ENCODE measurements around the gene CYP2U1.
"Not testable (repeated sequence)": the region's sequence is repeated elsewhere in the genome, so short reads cannot be mapped to it uniquely, and the experiment has no call there.

The CYP2U1 gene

DNA sequence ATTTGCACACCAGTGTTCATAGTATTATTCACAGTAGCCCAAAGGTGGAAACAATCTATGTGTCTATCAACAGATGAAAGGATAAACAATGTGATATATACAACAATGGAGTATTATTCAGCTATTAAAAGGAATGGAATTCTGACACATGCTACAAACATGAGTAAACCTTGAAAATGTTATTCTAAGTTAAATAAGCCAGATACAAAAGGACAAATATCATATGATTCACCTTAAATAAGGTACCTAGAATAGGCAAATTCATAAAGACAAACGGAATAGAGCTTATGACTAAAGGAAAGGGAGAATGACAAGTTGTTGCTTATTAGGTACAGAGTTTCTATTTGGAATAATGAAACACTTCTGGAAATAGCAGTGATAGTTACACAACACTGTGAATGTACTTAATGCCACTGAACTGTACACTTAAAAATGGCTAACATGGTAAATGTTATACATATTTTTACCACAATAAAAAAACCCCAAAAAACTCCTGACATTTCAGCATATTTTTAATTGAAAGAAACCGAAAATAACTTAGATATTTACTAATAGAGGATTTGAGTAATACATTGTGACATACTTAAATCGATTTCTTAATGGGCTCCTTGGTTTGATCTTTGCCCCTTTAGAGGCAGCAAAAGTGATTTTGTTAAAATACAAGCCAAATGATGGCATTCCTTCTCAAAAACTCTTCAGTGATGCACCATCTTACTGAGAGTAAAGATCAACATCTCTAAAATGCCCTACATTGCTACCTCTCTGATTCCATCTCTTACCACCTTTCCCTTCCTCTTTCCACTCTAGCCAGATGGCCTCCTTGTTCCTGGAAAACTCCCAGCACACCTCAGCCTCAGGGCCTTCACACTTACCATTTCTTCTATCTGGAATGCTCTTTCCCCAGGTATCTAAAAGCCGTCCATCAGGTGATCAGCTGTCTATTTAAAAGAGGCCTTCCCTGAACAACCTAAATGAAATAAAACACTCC is 8.6 kb upstream of the CYP2U1 start:
- DNase-seq, result no peak

DNA sequence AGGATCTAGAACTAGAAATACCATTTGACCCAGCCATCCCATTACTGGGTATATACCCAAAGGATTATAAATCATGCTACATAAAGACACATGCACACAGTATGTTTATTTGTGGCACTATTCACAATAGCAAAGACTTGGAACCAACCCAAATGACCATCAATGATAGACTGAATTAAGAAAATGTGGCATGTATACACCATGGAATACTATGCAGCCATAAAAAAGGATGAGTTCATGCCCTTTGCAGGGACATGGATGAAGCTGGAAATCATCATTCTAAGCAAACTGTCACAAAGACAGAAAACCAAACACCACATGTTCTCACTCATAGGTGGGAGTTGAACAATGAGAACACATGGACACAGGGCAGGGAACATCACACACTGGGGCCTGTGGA is 5.6 kb upstream of the CYP2U1 start:
- not testable (repeated sequence) for DNase-seq

DNA sequence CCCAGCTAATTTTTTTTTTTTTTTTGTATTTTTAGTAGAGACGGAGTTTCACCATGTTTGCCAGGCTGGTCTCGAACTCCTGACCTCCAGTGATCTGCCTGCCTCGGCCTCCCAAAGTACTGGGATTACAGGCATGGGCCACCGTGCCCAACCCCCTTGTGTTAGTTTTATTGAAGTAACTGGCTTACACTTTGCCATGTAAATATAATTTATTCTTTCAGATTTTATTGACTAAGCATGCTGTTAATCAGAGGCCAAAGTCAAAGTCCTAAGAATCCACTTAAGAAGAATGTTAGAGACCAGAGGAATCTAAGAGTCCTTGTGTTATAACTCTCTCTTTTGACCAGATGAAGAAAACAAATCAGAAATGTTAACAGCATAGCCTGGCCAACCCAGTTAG is 4.5 kb upstream of the CYP2U1 start:
- not testable (repeated sequence) for DNase-seq

DNA sequence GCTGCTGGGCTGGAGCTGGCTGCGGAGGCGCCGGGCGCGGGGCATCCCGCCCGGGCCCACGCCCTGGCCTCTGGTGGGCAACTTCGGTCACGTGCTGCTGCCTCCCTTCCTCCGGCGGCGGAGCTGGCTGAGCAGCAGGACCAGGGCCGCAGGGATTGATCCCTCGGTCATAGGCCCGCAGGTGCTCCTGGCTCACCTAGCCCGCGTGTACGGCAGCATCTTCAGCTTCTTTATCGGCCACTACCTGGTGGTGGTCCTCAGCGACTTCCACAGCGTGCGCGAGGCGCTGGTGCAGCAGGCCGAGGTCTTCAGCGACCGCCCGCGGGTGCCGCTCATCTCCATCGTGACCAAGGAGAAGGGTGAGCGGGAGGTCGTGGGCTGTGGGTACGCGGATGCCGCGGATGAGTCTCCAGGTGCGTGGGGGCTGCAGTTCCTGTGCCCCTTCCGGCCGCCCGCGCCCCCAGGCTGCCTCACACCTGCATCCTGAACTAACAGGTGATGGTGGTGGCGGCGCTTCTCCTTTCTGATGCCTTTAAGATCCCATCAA is 499 bp downstream of the CYP2U1 start:
- peak; percentile 40 for DNase-seq

DNA sequence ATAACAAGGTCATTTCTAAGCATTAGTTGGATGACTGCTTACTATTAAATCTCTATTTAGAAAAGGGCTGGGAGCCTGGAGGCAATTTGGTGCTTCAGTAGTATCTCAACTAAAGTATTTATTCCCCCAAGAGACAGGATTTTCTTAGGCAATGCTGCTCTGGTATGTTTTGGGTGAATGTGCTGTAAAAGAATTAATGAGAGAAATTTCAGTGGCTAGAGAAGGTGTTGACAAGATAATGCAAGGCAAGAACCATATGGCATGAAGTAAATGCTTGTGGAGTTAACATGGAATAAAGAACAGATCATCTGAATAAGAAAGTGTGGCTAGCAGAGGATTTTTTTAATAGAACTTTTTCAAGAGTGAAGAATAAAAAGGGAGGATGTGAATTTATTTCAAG is 3.9 kb downstream of the CYP2U1 start:
- no peak for DNase-seq

DNA sequence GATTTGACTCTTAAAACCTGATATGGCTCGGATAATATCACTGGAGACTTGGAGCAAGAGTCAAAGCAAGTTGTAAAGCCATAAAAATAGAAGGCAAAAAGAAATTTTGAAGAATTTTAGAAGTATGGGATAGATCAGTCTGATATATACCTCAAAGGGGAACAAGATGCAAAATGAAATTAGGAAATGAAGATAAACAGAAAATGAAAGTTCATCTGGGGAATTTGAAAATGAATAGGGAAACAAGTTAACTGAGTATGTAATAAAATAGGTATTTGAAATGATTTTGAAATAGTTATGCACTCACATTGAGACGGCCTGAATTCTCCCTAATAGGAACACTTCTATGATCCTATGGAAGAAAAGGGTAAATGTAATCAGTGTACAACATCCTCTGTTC is 5.7 kb downstream of the CYP2U1 start:
- DNase-seq, result no peak

DNA sequence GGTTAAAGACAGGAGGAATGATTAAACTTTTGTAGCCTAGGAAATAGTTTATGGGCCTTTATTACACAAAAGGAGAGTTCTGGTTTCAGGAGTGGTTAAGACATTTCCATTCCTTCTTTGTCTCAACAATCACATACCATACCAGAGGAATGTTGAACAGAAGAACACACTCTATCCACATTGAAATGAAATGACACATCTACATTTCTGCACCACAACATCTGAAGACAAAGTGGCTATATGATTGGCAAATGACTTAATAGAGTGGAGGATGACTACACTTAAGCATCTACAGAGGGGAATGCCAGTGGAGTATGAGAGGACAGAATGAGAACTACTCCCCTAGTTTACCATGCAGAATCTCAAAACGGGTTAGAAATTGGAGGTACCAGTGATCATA is 8.0 kb downstream of the CYP2U1 start:
- DNase-seq, result no peak

DNA sequence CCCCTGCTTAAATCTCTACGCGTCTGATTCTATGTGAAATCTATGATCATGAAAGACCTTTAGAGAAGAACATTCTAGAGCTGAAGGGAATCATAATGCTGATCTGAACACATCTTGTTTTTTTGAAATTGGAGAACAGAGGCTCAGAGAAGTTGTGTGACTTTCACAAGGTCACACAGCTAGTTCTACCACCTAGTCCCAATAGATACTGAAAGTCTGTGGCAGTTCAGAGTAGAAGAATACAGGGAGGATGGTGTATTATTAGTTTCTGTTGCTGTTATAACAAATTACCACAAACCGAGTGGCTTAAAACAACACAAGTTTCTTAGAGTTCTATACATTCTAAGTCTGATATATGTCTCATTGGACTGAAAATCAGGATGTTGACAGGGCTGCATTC is 14.5 kb downstream of the CYP2U1 start:
- no peak for DNase-seq

DNA sequence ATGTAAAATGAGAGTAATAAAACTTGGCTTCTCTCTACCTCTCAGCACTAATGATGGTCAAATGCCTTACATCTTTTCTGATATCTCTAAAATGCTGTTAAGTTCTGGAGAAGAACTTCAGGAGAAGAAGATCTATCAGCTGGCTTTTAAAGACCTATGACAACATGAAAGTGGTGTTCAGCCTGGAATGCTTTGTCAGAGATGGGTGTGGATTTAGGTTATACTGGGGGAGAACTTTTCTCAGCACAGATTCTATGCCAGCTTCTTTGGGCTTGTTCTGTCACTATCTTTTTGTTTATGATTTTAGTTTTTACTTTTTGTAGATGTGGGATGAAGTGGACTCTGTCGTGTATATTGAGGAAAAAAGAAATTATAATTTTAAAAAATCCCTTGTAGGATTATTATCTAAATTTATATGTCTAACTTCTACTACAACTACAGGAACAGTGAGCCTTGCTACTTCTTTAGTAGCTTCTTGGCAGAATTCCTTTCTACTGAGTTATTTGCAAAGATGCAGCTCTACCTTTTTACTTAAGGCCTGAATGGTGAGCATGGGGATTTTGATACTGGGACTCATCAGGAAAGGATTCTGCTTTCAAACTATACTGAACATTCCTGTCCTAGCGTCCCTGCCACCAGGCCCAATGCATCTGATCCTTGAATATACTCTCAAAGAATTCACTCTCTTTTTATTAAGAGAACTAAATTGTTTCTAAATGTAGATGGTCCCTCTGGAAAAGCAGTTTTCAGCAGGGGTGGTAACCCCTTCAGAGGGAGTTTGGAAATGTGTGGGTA is 19.6 kb downstream of the CYP2U1 start:
- no peak for DNase-seq

DNA sequence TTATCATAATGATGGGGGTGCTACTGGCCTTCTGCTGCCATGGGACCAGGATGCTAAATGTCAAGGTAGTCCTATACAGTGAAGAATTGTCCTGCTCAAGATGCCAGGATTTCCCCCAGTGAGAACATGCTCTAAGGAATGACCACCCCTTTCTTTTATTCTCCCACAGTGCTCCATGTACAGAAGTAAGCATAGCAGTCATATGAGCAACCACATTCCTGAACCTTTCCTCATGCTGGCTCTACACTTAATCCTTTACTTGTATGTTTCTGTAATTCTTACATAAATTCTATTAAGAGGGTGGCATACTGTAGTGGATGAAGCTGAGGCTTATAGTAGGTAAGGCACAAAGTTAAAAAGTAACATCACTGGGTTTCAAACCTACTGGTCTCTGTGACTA is 20.2 kb downstream of the CYP2U1 start:
- no peak for DNase-seq

DNA sequence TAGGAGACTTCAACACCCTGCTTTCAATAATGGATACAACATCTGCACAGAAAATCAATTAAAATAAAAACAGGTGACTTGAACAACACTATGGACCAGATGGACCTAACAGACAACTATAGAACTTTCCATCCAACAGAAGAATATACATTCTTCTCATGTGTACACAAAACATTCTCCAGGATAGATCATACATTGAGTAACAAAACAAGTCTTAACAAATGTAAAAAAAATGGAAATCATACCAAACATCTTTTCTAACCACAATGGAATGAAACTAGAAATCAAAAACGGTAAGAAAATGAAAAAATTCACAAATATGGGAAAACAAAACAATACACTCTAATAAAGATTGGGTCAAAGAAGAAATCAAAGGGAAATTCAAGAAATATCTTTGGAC is 24.7 kb downstream of the CYP2U1 start:
- no peak for DNase-seq

DNA sequence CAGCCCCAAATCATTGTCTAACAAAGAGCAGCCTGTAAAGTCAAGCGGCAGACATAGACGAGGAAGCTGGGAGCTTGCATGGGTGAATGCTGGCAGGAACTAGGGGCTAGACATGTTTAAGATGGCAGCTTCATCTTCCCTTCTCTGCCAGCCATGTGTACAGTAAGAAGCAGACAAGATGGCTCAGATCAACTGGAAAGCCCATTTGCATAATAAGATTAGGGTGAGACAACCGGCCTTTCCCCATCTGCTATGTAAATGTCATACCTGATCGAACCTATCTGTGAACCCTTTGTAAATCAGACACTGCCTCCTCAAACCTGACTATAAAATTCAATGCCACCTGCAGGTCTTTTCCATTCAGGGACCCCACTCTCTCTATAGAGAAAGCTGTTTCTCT is 35.6 kb downstream of the CYP2U1 start:
- DNase-seq, result no peak

DNA sequence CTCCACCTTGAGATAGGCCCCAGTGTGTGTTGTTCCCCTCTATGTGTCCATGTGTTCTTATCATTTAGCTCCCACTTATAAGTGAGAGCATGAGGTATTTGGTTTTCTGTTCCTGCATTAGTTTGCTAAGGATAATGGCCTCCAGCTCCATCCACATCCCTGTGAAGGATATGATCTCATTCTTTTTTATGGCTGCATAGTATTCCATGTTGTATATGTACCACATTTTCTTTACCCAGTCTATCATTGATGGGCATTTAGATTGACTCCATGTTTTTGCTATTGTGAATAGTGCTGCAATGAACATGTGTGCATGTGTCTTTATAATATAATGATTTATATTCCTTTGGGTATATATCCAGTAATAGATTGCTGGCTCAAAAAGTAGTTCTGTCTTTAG is 36.2 kb downstream of the CYP2U1 start:
- DNase-seq, result not testable (repeated sequence)

DNA sequence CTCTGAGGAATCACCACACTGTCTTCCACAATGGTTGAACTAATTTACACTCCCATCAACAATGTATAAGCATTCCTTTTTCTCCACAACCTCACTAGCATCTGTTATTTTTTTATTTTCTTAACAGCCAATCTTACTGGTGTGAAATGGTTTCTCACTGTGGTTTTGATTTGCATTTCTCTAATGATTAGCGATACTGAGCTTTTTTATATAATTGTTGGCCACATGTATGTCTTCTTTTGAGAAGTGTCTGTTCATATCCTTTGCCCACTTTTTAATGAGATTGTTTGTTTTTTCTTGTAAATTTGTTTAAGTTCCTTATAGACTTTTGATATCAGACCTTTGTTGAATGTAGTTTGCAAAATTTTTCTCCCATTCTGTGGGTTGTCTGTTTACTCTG is 36.6 kb downstream of the CYP2U1 start:
- not testable (repeated sequence) for DNase-seq

DNA sequence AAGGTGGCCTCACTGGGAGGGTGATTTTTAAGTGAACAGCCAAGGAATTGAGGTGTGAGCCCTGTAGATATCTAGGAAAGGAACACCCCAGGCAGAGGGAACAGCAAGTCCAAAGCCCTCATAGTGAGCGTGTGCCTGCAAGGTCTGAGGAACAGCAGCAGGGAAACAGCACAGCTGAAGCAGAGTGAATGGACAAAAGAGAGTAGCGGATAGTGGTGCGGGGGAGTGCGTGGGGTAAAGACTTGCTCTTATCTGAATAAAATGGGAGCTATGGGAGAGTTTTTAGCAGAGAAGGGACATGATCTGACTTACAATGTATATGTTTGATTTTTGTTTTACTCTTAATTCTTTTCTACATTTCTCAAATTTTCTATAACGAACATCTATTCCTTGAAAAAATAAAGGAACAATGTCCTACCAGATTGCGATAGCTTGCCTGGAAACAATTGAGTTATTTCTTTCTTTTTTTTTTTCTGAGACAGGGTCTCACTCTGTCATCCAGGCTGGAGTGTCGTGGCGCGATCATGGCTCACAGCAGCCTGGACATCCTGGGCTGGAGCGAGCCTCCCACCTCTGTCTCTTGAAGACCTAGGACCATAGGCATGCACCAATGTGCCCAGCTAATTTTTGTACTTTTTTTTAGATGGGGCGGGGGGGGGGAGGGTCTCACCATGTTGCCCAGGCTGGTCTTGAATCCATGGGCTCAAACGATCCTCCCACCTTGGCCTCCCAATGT is 38.9 kb downstream of the CYP2U1 start:
- DNase-seq, result no peak

DNA sequence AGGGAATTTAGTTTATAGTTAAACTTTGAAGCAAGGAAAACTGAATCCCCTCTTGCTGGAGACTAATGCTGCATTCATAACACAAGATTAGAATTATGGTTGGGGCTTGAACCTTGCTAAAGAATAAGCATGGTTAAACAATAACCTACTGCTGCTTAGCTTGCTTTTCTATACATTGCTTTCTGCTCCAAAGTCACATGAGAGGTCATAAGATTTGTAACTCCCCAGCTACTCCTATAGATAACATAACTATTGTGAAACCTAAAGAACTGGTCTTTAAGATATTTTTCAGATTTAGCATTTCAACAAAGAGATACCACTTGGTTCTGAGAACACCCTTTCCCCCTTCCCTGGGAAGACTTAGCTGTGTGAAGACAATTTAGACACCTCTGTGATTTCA is 41.3 kb downstream of the CYP2U1 start:
- DNase-seq, result no peak

DNA sequence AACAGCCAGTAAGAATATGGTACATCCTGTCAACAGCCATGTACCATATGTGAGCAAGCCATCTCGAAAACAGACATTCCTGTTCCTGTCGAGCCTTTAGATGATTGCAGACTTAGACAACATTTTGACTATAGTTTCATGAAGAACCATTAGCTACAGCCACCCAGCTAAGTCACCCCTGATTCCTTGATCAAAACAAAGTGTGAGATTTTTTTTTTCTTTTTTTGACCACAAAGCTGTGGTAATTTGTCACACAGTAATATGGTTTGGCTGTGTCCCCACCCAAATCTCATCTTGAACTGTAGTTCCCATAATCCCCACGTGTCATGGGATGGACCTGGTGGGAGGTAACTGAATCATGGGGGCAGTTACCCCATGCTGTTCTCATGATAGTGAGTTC is 43.2 kb downstream of the CYP2U1 start:
- no peak for DNase-seq

DNA sequence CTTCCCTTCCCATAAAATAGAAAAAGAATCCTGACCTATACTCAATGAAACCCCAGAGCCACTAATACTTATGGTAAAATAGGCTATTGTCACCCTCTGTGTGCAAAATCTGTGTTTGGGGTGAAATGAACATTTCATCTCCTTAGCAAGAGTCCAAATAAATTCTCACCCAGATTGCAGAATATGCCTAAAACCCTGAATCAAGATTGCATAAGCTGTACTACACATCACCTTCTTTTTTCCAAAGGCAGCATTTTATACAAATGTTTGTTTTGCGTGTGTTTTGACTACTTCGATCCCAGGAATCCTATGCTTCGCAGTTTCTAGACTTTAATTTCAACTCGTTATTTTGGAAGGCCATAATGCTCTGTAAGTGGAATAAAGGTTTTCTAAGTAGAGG is 46.1 kb downstream of the CYP2U1 start:
- no peak for DNase-seq

DNA sequence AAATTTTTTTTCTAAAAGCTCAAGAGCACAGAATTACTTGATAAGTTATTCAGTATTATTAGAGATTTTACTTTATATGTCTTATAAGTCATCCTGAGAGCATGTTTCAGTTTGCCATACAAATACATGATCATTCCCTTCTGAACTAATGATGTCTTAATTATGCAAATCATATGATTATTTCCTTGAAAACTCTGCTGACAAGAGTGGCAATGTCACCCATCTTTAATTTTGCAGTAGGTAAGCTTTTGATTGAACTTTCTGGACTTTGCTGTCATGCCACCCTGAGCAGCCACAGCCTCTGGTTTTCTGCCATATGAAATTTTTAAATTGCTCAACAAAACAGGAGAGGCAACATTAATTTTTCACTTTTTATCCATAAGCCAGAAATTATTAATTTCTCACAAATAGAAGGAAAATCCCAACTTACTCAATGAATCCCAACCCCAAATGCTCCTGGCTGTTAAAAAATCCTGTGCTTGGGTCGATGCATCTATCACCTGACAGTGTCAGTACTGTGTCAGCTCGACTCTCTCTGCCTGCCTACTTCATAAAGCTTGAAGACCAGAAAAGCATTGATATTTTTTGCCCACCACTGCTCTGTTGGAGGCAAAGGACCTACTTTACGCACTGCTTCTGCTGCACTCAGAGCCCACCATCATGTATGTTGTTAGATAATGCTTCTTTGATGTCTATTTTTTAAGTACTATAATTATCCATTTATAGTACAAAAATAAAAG is 46.8 kb downstream of the CYP2U1 start:
- no peak for DNase-seq

DNA sequence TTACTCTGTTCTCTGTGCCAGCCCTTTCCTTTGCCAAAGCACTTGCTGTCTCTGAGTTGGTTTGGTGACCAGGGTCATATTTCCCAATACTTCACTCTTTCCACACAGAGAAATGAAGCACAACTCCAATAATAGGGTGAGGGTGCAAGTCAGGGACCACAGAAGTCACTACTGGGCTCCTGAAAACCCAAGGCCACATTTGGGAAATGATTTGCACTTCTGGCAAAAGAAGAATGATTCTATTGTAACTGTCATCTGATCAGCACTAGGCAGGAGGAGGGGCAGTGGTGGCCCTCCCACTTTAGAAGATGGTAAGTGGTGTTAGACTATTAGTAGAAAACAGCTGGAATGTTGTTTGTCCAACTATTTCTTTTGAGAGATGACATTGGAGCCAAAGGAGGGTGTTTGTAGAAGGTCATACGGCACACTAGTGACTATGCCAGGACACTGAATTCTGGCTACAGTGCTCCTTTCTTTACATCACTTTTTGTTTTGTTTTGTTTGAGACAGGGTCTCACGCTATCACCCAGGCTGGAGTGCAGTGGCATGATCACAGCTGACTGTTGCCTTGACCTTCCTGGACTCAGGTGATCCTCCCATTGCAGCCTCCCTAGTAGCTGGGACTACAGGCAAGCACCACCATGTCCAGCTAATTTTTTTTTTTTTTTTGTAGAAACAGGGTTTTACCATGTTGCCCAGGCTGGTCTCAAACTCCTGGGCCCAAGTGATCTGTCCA is 47.5 kb downstream of the CYP2U1 start:
- no peak for DNase-seq

DNA sequence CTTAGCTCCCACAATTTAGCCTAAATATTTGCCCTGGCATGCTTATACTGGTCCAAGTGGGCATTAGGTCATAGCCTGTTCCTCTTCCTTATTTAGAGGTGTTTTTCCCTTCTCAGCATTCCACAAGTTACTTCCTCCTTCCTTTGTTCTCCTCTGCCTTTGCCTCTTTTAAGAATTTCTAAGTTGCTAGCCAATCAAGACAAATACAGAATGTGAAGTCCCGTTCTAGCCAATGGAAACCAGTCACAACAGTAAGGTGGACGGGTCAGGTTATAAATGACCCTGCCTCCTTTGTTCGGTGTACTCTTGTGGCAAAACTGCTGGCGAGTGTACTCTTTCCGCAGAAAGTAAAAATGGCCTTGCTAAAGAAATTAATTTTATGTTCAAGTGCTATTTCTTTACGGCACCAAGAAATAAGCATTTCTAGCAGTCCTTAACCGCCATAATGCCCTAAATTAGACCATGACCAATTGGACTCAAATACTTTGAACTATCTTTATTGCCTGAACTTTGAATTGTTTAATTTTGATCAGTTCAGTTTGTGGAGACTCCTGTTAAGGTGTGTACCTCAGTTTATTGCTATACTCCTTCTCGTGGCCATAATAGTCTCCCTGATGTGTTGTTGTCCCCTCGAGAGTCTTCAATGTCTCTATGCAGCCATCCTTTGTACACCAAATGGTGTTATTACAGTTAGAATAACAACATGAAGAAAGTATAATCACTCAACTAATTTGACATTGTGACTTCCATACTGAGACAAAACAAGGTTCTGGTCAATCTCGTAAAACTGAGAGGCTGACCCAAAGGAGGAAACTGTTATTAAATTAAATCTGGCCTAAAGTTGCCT is 56.8 kb downstream of the CYP2U1 start:
- no peak for DNase-seq

Data from activated naive CD4-positive, alpha-beta T cell treated with Interleukin-2 at 50 U/mL for 16 hours (primary cell).